GM18520 (cell line): ENCODE measurements around the gene ZBP1.
"Not testable (repeated sequence)": the region's sequence is repeated elsewhere in the genome, so short reads cannot be mapped to it uniquely, and the experiment has no call there.

Experiments
- ATAC-seq: cut with Tn5 transposase; IDR thresholded peaks from one replicate; pipeline ENCODE4 v1.9.1; 2021; ENCODE audit not compliant: unreplicated experiment

The ZBP1 gene

DNA sequence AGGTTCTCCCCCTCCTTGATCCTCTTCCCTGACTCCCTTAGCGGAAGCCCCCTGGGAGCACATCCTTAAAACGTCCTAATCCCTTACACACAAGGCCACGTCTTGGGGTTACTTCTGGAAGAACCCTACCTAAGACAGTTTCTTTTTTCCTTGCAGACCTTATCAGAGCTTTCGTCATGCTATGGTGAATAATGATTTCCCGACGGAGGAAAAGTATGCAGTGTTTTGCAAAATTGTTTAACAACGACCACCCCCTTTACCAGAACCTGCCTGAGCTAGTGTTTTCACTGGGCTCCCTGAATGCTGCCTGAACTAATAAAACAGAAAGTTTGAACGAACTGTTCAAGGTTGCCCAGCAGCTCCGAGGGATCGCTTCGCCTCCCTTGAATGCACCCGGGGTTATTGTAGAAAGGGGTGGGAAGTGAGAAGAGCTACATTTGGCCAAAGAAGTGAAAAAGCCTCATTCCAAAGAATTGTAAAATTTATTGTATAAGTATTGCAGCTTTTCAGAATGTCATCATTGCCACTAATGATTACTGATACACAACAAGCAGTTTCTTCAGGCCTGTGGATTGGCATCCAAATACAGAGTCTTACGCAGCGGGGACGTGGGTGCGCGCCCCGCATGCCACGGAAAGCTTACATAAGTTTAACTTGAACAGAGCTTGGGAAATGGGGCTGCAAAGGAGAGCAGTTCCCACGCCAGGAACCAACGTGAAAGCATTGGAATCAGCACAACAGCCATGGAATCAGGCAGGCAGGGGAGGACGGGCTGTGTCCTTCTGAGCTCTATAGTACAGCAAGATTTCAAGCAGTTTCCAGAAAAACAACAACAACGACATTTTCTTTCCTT lies 27.9 kb upstream of the ZBP1 start:
- no peak for ATAC-seq

DNA sequence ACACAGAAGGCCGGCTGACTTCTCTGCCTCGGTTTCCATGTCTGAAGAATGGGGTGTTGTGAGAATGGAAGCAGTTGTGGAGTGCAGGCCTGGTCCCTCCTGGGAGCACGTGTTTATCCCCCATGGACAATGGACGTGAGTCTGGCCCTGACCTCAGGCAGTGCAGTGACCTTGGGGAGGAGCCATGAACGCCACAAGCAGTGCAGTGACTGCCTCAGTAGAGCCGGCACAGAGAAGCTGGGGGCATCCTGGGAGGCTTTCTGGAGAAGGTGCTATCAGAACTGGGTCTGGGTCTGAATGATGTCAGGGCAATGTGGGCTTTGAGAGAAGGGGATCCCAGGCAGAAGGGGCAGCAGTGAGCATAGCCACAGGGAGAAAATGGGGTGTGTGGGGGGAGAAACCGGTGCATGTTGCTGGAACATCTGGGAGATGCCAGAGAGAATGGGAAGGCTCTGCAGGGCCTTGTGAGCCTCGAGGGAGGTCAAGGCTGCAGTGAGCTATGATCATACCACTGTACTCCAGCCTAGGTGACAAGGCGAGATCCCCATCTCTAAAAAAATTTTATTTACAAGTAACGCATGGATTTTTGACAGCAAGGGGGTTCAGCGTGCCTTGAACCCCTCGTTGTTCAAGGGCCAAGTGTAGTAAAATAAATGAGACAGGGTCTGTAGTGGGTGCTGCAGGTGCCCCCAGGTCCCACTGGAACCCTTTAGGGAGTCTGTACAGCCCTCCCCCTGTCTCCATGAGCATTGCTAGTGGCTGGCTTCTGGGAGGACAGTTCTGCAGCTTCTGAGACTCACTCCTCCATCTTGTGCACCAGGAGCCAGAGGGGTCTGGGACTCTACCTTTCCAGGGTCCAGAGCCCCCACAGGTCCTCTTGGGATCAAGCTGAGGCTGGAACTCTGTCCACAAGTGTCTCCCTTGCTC lies 27.0 kb upstream of the ZBP1 start:
- no peak for ATAC-seq

DNA sequence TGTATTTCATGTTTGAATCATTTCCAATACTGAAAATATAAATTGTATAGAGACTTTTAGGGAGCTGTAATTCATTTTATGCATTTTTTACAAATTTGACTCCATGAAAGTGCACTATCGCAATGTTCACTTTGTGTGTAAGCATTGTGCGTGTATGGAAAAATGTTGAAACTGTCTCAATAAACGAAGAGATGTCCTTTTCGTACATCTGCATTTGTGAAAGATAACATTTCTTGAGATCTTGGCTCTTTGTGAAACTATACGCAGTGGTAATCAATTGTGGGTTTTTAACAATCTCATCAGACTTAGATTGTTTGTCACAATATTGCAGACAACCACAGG lies 18.6 kb upstream of the ZBP1 start:
- no peak for ATAC-seq

DNA sequence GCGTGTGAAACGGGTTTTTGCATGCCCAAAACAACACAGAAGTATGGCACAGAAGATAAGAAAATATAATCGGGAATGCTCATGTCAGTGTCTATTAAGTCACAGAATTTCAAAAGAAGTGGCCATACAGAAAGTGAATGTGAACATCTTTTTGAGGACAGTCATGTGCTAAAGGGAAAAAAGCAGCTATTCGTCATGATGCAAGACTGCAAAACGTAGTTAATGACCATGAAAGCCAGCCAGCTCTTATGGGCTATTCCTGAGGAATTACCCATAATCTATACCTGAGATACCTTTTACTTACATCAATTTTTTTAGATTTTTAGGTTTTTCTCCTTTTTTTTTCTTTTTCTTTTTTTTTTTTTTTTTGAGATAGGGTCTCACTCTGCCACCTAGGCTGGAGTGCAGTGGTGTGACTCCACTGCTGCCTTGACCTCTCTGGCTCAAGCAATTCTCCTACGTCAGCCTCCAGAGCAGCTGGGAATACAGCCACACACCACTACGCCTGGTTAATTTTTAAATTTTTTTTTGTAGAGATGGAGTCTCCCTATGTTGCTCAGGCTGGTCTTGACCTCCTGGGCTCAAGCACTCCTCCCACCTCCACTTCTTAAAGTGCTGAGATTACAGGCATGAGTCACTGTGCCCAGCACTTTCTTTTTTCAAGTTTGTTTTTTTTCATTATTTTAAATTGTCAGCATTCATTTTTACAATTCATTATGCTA lies 18.1 kb upstream of the ZBP1 start:
- ATAC-seq, result no peak

DNA sequence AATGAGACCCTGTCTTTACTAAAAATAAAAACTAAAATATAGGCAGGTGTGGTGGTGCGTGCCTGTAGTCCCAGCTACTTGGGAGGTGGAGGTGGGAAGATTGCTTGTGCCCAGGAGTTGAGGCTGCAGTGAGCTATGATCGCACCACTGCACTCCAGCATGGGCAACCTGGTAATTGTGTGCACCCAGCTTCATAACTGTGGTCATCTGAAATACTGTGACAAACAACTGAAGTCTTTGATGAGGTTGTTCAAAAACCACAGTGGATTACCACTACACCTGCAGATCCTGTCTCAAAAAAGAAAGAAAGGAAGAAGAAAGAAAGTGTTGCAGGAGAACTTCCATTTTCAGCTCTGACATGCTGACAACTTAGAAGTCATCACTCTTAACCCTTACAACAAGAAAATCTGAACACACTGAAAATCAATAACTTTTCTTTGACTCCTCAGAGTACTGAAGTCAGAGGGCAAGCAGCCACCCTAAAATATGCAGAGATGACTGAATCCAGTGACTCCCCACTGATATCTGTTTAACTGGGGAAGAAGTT lies 13.8 kb upstream of the ZBP1 start:
- no peak for ATAC-seq

DNA sequence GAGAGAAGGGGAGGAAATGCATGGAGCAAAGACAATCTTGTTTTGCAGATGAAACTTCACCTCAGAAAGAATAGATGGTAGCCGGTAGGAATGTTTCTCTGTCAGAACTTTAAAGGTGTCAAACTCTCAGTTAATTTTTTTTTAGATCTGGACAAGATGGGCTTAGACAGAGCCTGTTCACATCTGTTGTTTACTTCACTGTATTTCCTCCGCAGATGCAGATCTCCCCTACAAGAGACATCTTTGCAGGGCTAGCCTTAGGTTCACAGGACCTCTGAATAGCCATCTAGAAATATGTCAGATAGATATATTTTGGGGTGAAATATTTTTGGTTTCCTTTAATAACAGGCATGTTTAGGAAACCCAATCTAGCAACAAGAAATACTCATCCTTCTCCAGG lies 12.1 kb upstream of the ZBP1 start:
- no peak for ATAC-seq

DNA sequence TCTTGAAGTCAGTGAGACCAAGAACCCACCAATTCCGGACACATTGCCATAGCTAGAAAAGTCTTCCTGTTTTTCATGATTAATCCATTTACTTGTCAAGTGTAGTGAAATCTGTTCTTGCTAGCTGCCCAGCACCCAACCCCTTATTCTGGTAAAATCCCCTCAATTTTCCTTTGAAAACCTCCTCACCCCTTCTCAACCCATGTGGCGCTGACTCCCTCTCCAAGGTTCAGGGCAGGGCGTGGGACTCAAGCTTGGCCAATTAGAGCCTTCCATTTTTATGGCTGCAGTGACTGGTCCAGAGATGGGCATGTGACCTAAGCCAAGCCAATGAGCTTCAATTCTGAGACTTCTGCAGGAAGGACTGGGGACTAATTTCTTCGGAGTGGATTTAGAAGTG lies 9.8 kb upstream of the ZBP1 start:
- ATAC-seq, result no peak

DNA sequence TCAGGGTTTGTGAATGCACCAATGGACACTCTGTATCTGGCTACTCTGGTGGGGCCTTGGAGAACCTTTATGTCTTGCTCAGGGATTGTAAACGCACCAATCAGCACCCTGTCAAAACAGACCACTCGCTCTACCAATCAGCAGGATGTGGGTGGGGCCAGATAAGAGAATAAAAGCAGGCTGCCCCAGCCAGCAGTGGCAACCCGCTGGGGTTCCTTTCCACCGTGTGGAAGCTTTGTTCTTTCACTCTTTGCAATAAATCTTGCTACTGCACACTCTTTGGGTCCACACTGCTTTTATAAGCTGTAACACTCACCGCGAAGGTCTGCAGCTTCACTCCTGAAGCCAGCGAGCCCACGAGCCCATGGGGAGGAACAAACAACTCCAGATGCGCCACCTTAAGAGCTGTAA lies 9.3 kb upstream of the ZBP1 start:
- ATAC-seq, result not testable (repeated sequence)

DNA sequence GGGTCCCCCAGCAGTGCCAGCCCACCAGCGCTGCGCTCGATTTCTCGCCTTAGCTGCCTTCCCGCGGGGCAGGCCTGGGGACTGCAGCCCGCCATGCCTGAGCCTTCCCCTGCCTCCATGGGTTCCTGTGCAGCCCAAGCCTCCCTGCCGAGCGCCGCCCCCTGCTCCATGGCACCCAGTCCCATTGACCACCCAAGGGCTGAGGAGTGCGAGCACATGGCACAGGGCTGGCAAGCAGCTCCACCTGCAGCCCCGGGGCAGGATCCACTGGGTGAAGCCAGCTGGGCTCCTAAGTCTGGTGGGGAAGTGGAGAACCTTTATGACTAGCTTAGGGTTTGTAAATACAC lies 8.7 kb upstream of the ZBP1 start:
- ATAC-seq, result not testable (repeated sequence)

DNA sequence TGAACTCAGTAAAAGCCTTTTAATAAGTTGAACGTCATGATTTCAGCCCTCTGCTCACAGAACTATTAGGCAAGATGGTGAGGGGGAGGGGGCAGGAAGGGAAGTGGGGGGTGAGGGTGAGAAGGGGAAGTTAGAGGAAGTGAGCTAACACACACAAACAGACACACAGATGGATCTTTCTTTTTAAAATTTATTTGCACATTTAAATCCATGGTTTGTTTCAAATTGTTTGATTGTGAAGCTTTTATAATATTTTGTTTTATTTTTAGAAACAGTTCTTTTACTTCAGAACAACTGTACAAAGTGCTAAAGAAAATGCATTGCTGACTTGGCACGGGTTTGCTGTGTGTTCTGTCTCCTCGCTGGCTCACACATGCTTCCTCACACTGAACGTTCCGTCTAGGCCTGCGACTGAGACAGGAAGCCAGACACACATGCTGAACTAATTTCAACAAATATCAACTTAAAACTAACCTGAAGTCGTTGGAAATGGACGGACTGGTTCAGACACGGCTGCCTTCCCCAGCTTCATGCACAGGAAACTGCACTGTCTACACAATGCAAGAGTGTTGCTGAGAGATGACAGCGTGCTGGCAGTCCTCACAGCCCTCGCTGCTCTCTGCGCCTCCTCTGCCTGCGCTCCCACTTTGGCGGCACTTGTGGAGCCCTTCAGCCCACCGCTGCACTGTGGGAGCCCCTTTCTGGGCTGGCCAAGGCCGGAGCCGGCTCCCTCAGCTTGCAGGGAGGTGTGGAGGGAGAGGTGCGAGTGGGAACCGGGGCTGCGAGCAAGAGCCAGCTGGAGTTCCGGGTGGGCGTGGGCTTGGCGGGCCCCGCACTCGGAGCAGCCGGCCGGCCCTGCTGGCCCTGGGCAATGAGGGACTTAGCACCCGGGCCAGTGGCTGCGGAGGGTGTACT lies 8.1 kb upstream of the ZBP1 start:
- no peak for ATAC-seq

DNA sequence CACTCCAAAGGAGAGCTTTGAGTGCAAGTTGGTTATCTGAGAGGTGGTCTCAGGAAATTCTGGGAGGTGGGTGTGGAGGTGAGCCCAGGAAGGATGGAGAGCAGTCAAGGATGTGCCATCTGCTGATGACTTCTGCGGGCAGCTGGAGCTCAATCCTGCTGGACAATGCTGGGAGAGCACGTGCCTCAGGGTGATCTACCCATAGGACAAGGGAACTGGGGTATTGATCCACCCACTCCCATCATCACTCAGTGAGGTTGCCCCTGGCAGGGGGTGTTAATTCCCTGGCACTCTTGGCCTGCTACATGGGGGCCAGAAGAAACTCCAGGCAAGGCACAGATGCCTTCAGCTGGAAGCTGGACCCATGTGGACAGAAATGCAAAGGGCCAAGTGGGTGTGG lies 7.1 kb upstream of the ZBP1 start:
- ATAC-seq, result no peak

DNA sequence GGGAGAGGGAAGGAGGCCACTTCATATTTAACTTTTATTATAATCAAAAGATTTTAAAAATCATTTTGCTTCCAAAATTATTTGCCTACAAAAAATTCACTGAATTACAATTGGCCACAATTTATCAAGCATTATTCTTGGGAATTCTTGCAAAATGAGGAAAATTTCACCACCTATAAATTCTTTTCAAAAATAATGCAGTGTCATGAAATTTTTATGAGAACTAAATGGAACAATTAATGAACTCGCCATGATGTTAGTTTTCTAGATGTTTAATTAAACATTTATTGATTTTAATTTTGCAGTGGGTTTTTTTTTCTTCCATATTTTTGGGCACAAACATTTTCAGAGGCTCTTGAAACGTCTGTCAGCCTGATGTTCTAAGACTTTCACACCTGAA lies 5.8 kb upstream of the ZBP1 start:
- ATAC-seq, result no peak

DNA sequence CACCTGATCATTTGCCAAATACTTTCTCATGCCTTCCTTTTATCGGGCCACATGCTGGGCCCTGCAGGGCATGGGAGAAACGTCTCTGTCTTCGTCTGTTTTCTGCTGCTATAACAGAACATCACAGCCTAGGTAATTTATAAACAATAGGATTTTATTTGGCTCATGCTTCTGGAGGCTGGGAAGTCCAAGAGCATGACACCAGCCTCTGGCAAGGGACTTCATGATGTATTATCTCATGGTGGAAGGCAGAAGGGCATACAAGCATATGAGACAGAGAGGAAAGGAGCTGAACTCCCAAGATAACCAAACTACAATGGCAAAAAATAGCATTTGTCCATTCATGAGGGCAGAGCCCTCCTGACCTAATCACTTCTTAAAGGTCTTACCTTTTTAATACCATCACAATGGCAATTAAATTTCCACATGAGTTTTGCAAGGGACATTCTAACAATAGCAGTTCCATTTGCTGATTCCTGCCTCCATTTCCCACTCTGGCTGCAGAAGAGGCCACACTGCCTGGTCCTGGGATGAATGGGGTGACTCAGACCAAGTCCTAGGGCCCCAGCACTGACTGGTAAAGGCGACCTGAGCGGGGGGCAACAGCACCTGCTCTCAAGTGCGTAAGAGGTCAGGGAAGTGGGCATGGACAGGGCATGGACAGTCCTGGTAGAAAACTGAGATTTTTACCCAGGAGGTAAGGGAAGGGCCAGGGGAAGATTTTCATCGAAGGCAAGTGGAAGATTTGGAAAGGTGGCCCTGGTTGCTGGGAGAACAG lies 5.1 kb upstream of the ZBP1 start:
- ATAC-seq, result no peak

DNA sequence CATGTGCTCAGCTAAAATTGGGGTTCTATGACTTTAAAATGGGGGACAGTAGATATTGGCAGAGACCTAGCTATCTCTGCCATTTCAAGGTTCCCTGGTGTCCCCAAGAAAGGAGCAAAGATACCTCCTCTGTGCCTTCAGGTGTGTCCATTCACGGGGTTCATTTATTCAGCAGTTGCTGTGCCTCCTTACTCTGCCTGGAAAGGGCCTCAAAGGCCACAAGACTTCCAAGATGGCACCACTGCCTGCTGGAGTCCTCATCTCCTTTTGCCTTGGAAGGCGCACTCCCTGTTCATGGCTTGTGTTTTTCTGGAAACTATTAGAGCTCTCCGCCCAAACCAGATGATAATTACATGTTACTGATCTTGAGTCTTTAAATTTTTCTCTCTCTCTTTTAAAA lies 3.9 kb upstream of the ZBP1 start:
- no peak for ATAC-seq

DNA sequence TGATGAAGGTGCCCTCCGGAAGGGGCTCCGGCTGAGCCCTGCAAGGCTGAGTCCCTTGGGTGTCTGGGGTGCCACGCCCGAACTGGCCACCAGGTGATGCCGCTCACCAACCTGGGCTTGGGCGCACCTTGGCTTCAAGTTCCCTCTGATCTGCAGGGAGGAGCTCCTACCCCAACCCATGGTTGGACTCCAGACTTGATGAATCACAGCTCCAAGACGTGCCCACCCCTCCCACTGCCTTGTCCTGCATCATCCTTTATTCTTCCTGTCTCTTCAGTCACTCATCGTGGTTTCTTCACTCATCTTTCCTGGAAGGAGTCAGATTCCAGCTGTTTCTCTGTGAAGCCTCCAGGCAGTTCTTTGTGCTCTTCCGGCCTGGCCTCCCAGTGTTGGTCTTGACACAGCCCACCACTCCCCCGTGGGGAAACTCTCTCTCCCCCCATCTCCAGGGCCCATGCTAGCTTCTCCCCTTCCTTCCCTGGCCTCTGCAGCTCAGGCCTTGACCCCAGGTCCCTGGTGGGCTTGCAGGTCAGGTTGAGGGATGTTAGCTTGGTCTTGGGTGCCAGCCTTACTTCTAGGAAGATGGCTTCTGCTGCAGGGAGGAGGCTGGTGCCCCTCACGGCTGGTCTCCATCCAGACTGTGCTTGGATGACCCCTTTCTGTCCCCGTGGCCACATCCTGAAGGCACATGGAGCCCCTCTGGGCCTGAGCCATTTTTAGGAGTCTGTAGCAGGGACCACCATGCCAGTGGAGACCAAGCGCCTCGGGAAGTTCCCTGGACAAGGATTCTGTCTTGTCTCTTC lies 2.6 kb upstream of the ZBP1 start:
- ATAC-seq, result no peak

DNA sequence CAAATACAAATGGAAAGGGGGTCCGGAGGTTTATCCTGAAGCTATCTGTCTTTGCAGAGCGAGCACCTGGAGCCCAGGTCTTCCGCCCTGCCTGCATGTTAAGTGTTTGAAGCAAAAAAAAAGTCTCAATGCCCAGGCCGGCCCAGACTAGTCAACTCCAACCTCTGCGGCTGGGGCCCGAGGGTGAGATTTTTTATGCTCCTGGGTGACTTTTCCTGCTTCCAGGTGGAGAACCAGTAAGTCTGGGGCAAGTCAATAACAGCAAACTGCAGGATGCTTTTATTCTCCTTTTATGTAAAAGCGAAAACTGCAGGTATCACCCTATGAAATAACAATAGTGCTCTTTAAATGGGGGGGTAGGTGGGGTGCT lies 2.0 kb upstream of the ZBP1 start:
- ATAC-seq, result no peak

DNA sequence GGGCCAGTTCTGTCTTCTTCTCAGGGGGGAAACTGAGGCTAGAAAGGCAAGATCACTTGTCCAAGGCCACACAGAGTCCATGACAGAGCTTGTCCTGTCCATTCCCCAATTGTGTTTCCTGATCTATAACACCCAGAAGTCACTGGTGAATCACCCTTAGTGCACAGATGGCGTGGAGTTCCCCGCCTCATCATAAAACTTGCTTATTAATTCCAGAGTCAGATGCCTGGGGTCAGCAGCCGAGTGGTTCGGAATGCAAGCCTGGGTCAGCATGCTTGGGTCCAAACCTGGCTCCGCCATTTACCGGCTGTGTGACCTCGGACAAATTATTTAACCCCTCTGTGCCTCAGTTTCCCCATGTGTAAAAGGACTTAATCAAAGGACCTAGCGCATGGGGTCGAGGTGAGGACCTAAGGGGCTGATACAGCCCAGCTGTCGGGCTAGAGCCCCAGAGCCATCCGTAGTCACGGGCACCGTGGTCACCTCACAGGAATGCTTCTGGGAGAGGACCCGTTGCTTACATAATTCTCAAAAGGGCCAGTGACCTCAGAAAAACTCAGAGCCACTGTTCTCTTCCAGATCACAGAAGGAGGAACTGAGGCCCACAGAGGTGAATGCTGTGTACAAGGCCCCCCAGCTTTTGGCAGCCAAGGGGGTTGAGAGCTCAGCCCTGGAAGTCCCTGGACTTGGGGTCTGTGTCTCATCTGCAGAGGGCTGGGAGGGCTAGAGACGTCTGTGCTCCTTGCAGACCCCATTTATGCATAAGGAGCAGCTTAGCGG lies 1.4 kb upstream of the ZBP1 start:
- no peak for ATAC-seq

DNA sequence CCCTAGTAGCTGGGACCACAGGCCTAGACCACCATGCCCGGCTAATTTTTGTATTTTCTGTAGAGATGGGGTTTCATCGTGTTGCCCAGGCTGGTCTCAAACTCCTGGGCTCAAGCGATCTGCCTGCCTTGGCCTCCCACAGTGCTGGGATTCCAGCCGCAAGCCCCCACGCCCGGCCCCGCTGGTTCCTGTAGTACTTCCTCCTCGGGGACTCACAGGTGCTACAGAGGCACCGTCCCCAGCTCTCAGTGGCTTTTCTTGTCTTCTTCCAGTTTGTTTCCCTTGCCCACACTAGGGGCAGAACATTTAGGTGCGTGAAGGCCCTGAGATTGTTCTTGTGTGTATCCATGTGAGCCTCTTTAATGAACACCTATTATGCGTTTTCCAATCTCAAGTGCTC lies 773 bp upstream of the ZBP1 start:
- ATAC-seq, result no peak
